ENCODE data around the gene PTGFRN. TPM values are rescaled to one million over a fixed set of nuclear protein-coding genes. Genes with fewer than 3 reads are reported as not detected.

PTGFRN gene
- total and polyA plus RNA-seq, 4 donors = 5.4 to 12.6 (median 7.2) TPM

DNA sequence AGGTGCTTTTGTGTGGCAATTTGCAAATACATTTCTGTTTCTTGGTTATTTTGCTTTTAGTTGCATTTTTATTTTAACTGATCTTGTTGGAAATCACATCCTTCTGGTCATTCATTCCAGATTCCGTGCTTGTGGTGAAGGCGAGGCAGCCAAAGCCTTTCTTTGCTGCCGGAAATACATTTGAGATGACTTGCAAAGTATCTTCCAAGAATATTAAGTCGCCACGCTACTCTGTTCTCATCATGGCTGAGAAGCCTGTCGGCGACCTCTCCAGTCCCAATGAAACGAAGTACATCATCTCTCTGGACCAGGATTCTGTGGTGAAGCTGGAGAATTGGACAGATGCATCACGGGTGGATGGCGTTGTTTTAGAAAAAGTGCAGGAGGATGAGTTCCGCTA lies 57.1 kb downstream of the PTGFRN start:
- DNase-seq (ENCODE audit: low spot score) = no peak
- H3K9ac ChIP-seq (ENCODE audit: low read depth in 1 of 2, low read length in 2 of 2) = no peak overlapping the region
- 96% methylated on average over 11 of the region's 11 CpGs for WGBS
- TF ChIP-seq YY1 (IDR thresholded peaks at IDR 0.05) (no peak), FOXA1 (IDR thresholded peaks at IDR 0.05) (no peak), JUND (IDR thresholded peaks at IDR 0.05) (no peak)
- TF ChIP-seq, protein P1, sequence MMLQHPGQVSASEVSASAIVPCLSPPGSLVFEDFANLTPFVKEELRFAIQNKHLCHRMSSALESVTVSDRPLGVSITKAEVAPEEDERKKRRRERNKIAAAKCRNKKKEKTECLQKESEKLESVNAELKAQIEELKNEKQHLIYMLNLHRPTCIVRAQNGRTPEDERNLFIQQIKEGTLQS (IDR thresholded peaks at IDR 0.05) = no peak
- no peaks in the 10 kb centered on the region for H3K4me1 ChIP-seq (ENCODE audit: control insufficient read depth in 4 of 4, insufficient read depth in 4 of 4, low read length in 3 of 4)
- no peaks in the 10 kb centered on the region for H3K9me3 ChIP-seq (ENCODE audit: control insufficient read depth in 4 of 4, low read length in 3 of 4)
- no peak overlapping the region for H3K4me3 ChIP-seq (ENCODE audit: low read depth in 1 of 3, low read length in 3 of 3)
- H3K27me3 ChIP-seq (ENCODE audit: control insufficient read depth in 4 of 4, insufficient read depth in 4 of 4, low read length in 3 of 4) = no peaks in the 10 kb centered on the region
- H3K27ac ChIP-seq (ENCODE audit: low read depth in 1 of 2, low read length in 2 of 2) = no peak overlapping the region
- peaks cover 0 to 13% (median 6%) of the 10 kb centered on the region in 4 donors for H3K36me3 ChIP-seq (ENCODE audit: control insufficient read depth in 4 of 4, insufficient read depth in 3 of 4, low read depth in 1 of 4, low read length in 3 of 4)

DNA sequence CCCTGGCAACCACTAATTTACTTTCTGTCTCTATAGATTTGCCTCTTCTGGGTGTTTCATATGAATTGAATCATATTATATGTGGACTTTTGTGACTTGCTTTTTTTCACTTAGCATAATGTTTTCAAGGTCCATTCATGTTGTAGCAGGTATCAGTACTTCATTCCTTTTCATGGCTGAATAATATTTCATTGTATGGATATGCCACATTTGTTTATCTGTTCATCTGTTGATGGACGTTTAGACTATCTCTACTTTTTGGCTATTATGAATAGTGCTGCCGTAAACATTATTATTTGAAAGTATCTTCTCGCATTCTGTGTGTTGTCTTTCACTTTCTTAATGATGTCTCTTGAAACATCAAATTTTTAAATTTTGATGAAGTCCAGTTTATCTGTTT lies 59.0 kb downstream of the PTGFRN start:
- TF ChIP-seq RXRA (IDR thresholded peaks at IDR 0.05) = no peak
- Histone ChIP-seq H3K36me3 (ENCODE audit: control insufficient read depth in 4 of 4, insufficient read depth in 3 of 4, low read depth in 1 of 4, low read length in 3 of 4) (peaks cover 0 to 5% (median 2%) of the 10 kb centered on the region in 4 donors), H3K27me3 (ENCODE audit: control insufficient read depth in 4 of 4, insufficient read depth in 4 of 4, low read length in 3 of 4) (no peaks in the 10 kb centered on the region), H3K4me3 (ENCODE audit: low read depth in 1 of 3, low read length in 3 of 3) (no peak overlapping the region), H3K9ac (ENCODE audit: low read depth in 1 of 2, low read length in 2 of 2) (no peak overlapping the region), H3K27ac (ENCODE audit: low read depth in 1 of 2, low read length in 2 of 2) (no peak overlapping the region), H3K4me1 (ENCODE audit: control insufficient read depth in 4 of 4, insufficient read depth in 4 of 4, low read length in 3 of 4) (no peaks in the 10 kb centered on the region), H3K9me3 (ENCODE audit: control insufficient read depth in 4 of 4, low read length in 3 of 4) (no peaks in the 10 kb centered on the region)
- DNase-seq (ENCODE audit: low spot score) = no peak
- WGBS = 83% methylated on average over 3 of the region's 3 CpGs

DNA sequence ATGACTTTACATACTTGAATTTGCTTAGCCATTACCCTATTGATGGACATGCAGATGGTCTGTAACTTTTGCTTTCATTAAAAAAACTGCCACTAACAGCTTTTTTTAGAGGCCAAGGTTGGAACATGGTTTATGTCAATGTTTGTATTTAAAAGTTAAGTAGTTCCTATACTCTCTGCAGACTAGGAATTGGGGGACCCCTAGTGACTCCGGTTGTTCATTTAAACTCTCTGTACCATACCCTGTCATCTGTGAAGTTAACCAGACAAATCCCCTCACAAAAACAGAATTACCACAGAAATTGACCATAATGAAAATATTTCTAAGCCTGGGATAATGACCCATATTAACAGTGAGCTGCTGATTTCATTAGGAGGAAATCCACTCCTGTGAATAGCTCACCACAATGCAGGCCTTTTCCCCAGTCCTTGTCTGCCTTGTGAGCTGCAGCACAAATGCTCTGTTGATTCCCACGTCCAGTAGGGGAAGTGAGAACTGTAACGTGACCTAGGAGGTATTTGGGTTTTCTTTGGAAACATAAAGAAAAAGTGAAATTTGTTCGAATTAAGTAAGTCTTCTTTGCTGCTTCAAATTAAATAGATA lies 61.6 kb downstream of the PTGFRN start:
- Histone ChIP-seq H3K27ac (ENCODE audit: low read depth in 1 of 2, low read length in 2 of 2) (no peak overlapping the region), H3K4me1 (ENCODE audit: control insufficient read depth in 4 of 4, insufficient read depth in 4 of 4, low read length in 3 of 4) (no peaks in the 10 kb centered on the region), H3K9me3 (ENCODE audit: control insufficient read depth in 4 of 4, low read length in 3 of 4) (no peaks in the 10 kb centered on the region), H3K9ac (ENCODE audit: low read depth in 1 of 2, low read length in 2 of 2) (no peak overlapping the region), H3K27me3 (ENCODE audit: control insufficient read depth in 4 of 4, insufficient read depth in 4 of 4, low read length in 3 of 4) (no peaks in the 10 kb centered on the region), H3K4me3 (ENCODE audit: low read depth in 1 of 3, low read length in 3 of 3) (no peak overlapping the region), H3K36me3 (ENCODE audit: control insufficient read depth in 4 of 4, insufficient read depth in 3 of 4, low read depth in 1 of 4, low read length in 3 of 4) (no peaks in the 10 kb centered on the region)
- TF ChIP-seq, protein P2, sequence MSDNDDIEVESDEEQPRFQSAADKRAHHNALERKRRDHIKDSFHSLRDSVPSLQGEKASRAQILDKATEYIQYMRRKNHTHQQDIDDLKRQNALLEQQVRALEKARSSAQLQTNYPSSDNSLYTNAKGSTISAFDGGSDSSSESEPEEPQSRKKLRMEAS (IDR thresholded peaks at IDR 0.05) = no peak
- no peak for TF ChIP-seq FOXA1 (IDR thresholded peaks at IDR 0.05)
- TF ChIP-seq, protein P3, sequence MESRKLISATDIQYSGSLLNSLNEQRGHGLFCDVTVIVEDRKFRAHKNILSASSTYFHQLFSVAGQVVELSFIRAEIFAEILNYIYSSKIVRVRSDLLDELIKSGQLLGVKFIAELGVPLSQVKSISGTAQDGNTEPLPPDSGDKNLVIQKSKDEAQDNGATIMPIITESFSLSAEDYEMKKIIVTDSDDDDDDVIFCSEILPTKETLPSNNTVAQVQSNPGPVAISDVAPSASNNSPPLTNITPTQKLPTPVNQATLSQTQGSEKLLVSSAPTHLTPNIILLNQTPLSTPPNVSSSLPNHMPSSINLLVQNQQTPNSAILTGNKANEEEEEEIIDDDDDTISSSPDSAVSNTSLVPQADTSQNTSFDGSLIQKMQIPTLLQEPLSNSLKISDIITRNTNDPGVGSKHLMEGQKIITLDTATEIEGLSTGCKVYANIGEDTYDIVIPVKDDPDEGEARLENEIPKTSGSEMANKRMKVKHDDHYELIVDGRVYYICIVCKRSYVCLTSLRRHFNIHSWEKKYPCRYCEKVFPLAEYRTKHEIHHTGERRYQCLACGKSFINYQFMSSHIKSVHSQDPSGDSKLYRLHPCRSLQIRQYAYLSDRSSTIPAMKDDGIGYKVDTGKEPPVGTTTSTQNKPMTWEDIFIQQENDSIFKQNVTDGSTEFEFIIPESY (IDR thresholded peaks at IDR 0.05) = no peak
- TF ChIP-seq FOXA2 (IDR thresholded peaks at IDR 0.05) = no peak
- no peak for TF ChIP-seq HNF4G (IDR thresholded peaks at IDR 0.05)
- no peak for DNase-seq (ENCODE audit: low spot score)
- 85% methylated on average over 4 of the region's 4 CpGs for WGBS

DNA sequence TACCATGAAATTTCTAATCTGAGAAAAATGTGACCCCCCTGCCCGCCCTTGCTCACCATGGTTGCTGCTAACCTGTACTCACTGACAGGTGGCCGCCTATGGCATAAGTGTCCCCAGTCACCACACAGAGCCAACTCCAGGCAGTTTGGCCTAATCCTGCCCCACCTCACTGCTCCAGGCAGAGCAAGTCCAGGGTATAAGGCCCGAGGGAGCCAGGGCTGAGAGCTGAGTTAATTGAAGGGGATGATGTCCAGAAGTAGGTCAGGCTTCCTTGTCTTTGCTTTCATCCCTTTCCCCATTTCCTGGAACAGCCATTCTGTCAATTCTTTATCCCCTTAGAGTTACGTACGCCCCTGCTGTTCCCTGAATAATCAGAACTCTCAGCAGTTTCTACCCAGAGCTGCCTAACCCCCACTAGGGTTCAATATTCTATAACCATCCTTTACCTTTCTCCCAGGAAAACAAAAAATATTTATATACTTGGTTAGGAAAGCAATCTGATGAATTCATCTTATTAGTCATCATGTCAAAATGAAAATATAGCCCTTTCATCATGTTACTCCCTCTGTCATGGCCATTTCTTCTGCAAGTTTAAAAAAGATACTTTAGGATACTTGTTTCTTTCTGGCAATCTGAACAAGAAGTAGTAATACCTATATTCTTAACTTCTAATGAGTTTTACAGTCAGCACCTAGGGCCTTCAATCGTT lies 62.4 kb downstream of the PTGFRN start:
- Histone ChIP-seq H3K36me3 (ENCODE audit: control insufficient read depth in 4 of 4, insufficient read depth in 3 of 4, low read depth in 1 of 4, low read length in 3 of 4) (no peaks in the 10 kb centered on the region), H3K27ac (ENCODE audit: low read depth in 1 of 2, low read length in 2 of 2) (no peak overlapping the region), H3K4me3 (ENCODE audit: low read depth in 1 of 3, low read length in 3 of 3) (no peak overlapping the region), H3K4me1 (ENCODE audit: control insufficient read depth in 4 of 4, insufficient read depth in 4 of 4, low read length in 3 of 4) (no peaks in the 10 kb centered on the region), H3K9ac (ENCODE audit: low read depth in 1 of 2, low read length in 2 of 2) (no peak overlapping the region), H3K27me3 (ENCODE audit: control insufficient read depth in 4 of 4, insufficient read depth in 4 of 4, low read length in 3 of 4) (no peaks in the 10 kb centered on the region), H3K9me3 (ENCODE audit: control insufficient read depth in 4 of 4, low read length in 3 of 4) (no peaks in the 10 kb centered on the region)
- no peak for DNase-seq (ENCODE audit: low spot score)
- 96% methylated on average over 6 of the region's 6 CpGs for WGBS
- TF ChIP-seq JUND (IDR thresholded peaks at IDR 0.05) = no peak
- TF ChIP-seq, protein P4, sequence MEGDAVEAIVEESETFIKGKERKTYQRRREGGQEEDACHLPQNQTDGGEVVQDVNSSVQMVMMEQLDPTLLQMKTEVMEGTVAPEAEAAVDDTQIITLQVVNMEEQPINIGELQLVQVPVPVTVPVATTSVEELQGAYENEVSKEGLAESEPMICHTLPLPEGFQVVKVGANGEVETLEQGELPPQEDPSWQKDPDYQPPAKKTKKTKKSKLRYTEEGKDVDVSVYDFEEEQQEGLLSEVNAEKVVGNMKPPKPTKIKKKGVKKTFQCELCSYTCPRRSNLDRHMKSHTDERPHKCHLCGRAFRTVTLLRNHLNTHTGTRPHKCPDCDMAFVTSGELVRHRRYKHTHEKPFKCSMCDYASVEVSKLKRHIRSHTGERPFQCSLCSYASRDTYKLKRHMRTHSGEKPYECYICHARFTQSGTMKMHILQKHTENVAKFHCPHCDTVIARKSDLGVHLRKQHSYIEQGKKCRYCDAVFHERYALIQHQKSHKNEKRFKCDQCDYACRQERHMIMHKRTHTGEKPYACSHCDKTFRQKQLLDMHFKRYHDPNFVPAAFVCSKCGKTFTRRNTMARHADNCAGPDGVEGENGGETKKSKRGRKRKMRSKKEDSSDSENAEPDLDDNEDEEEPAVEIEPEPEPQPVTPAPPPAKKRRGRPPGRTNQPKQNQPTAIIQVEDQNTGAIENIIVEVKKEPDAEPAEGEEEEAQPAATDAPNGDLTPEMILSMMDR (IDR thresholded peaks at IDR 0.05; ENCODE audit: low read depth, low read length, missing input control) = no peak
- no peak for TF ChIP-seq HNF4G (IDR thresholded peaks at IDR 0.05)
- TF ChIP-seq FOXA2 (IDR thresholded peaks at IDR 0.05) = no peak
- TF ChIP-seq RAD21 (IDR thresholded peaks at IDR 0.05) = no peak
- TF ChIP-seq, protein P1 (IDR thresholded peaks at IDR 0.05) = no peak
- TF ChIP-seq, protein P5, sequence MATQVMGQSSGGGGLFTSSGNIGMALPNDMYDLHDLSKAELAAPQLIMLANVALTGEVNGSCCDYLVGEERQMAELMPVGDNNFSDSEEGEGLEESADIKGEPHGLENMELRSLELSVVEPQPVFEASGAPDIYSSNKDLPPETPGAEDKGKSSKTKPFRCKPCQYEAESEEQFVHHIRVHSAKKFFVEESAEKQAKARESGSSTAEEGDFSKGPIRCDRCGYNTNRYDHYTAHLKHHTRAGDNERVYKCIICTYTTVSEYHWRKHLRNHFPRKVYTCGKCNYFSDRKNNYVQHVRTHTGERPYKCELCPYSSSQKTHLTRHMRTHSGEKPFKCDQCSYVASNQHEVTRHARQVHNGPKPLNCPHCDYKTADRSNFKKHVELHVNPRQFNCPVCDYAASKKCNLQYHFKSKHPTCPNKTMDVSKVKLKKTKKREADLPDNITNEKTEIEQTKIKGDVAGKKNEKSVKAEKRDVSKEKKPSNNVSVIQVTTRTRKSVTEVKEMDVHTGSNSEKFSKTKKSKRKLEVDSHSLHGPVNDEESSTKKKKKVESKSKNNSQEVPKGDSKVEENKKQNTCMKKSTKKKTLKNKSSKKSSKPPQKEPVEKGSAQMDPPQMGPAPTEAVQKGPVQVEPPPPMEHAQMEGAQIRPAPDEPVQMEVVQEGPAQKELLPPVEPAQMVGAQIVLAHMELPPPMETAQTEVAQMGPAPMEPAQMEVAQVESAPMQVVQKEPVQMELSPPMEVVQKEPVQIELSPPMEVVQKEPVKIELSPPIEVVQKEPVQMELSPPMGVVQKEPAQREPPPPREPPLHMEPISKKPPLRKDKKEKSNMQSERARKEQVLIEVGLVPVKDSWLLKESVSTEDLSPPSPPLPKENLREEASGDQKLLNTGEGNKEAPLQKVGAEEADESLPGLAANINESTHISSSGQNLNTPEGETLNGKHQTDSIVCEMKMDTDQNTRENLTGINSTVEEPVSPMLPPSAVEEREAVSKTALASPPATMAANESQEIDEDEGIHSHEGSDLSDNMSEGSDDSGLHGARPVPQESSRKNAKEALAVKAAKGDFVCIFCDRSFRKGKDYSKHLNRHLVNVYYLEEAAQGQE (IDR thresholded peaks at IDR 0.05) = no peak
- no peak for TF ChIP-seq NR2F2 (IDR thresholded peaks at IDR 0.05)
- TF ChIP-seq YY1 (IDR thresholded peaks at IDR 0.05) = no peak
- TF ChIP-seq TAF1 (conservative IDR thresholded peaks at IDR 0.05) = no peak
